Sigmoid colon (tissue), 4 donors: ENCODE results near the gene FSD1L.
"Not testable (repeated sequence)": the region's sequence is repeated elsewhere in the genome, so short reads cannot be mapped to it uniquely, and the experiment has no call there.

ENCODE experiments used
- EP300 ChIP-seq, 4 donors: sonication (generic); formaldehyde crosslinking; IDR thresholded peaks; one replicate each; pipeline ENCODE4 v1.6.1; 2017; ENCODE audit warnings: antibody characterized with exemption in 4 of 4
- POLR2A ChIP-seq, 2 donors: fragments of 450-650 bp; IDR thresholded peaks; one replicate each; pipeline ENCODE4 v1.6.1; 2016; ENCODE audit warnings: antibody characterized with exemption in 2 of 2, mild to moderate bottlenecking in 2 of 2, moderate library complexity in 2 of 2
- POLR2AphosphoS5 ChIP-seq, 4 donors: sonication (generic); formaldehyde crosslinking; IDR thresholded peaks; one replicate each; pipeline ENCODE4 v1.6.1; 2017; ENCODE audit warnings: antibody characterized with exemption in 4 of 4
- TF ChIP-seq, protein P1 (sequence below), 4 experiments: fragments of 450-650 bp in 3 of 4; fragments of 200-600 bp in 1 of 4; IDR thresholded peaks; one replicate each; pipeline ENCODE4 v1.5.1; 2016 to 2019; ENCODE audit warnings: antibody characterized with exemption in 4 of 4, mild to moderate bottlenecking in 3 of 4, moderate library complexity in 2 of 4

DNA sequence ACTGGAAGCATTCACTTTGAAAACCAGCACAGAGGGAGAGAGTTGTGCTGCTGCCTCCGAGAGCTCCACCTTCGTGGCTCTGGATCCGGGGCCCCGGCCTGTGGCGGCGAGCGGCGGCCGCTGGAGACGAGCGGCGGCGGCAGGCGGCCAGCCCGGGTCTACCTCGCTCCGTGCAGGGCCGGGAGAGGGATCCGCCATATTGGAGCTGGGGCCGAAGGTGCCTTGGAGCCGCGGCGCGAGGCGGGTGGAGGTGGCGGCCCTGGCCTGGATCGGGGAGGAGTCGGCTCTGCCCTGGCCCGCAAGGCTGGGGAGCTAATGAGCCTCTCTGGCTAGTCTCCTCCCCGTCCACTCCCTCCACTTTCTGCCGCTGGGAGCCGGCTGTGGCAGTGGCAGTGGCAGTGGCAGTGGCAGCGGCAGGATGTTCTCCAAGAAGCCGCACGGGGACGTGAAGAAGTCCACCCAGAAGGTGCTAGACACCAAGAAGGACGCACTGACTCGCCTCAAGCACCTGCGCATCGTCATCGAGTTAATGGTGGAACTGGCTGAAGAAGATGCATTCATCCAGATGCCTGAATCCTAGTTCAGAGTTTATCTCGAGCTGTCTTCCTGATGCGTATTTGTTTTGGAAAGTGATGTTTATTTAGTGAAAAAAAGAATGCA, 72.0 kb downstream of the FSD1L start:
- TF ChIP-seq, protein P1, sequence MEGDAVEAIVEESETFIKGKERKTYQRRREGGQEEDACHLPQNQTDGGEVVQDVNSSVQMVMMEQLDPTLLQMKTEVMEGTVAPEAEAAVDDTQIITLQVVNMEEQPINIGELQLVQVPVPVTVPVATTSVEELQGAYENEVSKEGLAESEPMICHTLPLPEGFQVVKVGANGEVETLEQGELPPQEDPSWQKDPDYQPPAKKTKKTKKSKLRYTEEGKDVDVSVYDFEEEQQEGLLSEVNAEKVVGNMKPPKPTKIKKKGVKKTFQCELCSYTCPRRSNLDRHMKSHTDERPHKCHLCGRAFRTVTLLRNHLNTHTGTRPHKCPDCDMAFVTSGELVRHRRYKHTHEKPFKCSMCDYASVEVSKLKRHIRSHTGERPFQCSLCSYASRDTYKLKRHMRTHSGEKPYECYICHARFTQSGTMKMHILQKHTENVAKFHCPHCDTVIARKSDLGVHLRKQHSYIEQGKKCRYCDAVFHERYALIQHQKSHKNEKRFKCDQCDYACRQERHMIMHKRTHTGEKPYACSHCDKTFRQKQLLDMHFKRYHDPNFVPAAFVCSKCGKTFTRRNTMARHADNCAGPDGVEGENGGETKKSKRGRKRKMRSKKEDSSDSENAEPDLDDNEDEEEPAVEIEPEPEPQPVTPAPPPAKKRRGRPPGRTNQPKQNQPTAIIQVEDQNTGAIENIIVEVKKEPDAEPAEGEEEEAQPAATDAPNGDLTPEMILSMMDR (IDR thresholded peaks at IDR 0.05), result not testable (repeated sequence)
- not testable (repeated sequence) for TF ChIP-seq POLR2A, EP300, POLR2AphosphoS5 (IDR thresholded peaks at IDR 0.05)
